ENCODE measurements around the gene NAGK.

- TF ChIP-seq CTCF (IDR thresholded peaks at IDR 0.05) (no peak), RARB (CRISPR knock-in tag; IDR thresholded peaks at IDR 0.05) (no peak), RAD21 (conservative IDR thresholded peaks at IDR 0.05 in 1 of 2, IDR thresholded peaks at IDR 0.05 in 1 of 2) (no peak), PBX3 (IDR thresholded peaks at IDR 0.05) (no peak), ELK1 (IDR thresholded peaks at IDR 0.05; ENCODE audit: low read depth, low read length) (no peak), RFX5 (IDR thresholded peaks at IDR 0.05) (no peak), HOXB5 (CRISPR knock-in tag; IDR thresholded peaks at IDR 0.05) (no peak), KDM1A (IDR thresholded peaks at IDR 0.05; ENCODE audit: low read depth) (no peak), JUN (IDR thresholded peaks at IDR 0.05) (no peak), EP300 (IDR thresholded peaks at IDR 0.05) (no peak), POLR2A (IDR thresholded peaks at IDR 0.05; ENCODE audit: low read length) (no peak), REST (IDR thresholded peaks at IDR 0.05) (no peak), BHLHE40 (IDR thresholded peaks at IDR 0.05; ENCODE audit: low read depth, low read length) (no peak)
Observed at GRCh38 chr2:71125506-71126294, 57.3 kb downstream of the NAGK start.

Measured in A549 (cell line).